ENCODE results near the gene SPDYE6.
"Not testable (repeated sequence)": the region's sequence is repeated elsewhere in the genome, so short reads cannot be mapped to it uniquely, and the experiment has no call there.

Gene SPDYE6, protein sequence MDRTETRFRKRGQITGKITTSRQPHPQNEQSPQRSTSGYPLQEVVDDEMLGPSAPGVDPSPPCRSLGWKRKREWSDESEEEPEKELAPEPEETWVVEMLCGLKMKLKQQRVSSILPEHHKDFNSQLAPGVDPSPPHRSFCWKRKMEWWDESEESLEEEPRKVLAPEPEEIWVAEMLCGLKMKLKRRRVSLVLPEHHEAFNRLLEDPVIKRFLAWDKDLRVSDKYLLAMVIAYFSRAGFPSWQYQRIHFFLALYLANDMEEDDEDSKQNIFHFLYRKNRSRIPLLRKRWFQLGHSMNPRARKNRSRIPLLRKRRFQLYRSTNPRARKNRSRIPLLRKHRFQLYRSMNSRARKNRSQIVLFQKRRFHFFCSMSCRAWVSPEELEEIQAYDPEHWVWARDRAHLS

GRCh38 chr7:102356344-102356743 is at the start of gene SPDYE6:
SPDYE6 (minus strand) TSS chr7:102356444; CDS start chr7:102356023, 421 bp downstream.
- in situ Hi-C loops (cut with MboI; ENCODE audit: low sequenced_read_pairs): not testable (repeated sequence)

DNA sequence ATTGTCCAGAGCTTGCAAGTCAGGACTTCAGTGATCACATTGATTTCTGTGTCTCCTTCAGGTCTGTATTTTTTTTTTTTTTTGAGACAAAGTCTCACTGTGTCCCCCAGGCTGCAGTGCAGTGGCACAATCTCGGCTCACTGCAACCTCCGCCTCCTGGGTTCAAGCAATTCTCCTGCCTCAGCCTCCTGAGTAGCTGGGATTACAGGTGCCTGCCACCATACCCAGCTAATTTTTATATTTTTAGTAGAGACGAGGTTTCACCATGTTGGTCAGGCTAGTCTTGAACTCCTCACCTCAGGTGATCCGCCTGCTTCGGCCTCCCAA is 48.6 kb upstream of the SPDYE6 start:
- in situ Hi-C loops (cut with MboI; ENCODE audit: low sequenced_read_pairs): not testable (repeated sequence)

DNA sequence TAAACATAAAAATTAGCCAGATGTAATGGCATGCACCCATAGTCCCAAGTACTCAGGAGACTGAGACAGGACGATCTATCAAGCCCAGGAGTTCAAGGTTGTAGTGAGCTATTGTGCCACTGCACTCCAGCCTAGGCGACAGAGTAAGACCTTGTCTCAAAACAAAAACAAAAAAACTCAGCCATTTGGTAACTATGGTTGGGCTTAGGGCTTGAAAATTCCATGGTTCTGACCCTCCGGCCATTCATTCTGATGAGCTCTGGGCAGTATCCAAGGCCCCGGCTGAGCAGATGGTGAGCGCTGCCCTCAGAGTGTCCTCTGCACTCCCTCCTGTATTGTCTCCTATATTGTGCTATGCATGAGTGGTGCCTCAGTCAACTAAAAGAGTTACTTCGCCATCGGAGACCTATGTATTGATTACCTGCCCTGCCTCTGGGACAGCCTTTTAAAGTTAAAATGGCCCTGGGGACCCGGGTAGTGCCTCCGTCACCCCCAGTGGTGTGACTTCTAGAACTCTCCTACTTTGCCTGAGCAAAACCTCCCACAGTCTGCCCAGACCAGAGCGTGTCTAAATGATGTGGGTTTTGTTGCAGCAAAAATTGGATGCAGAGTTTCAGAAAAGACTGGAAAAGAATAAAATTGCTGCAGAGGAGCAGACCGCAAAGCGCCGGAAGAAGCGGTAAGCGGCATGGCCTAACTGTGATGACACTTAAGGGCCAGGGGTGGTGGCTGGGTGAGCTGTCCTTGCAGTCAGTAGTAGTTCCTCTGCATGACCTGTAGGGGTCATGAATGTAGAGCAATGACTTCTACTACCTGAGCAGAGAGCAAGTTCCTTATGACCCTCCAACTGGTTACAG is 48.0 kb upstream of the SPDYE6 start:
- in situ Hi-C loops (cut with MboI; ENCODE audit: low sequenced_read_pairs): no loop called here

GRCh38 chr7:102403563-102403962 is 47.3 kb upstream of the SPDYE6 start:
- in situ Hi-C loops (cut with MboI; ENCODE audit: low sequenced_read_pairs): no loop called here

DNA sequence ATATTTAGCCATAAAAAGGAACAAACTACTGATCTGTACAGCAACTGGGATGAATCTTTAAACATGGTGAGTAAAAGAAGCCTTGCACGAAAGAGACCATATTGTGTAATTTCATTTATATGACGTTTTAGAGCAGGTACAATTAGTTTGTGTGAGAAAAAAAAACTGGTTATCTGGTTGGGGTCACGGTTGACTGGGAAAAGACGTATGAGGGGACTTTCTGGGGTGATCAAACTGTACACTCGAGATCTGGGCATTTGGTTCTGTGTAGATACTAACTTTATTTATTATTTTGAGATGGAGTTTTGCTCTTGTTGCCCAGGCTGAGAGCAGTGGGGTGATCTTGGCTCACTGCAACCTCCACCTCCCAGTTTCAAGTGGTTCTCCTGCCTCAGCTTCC is 44.1 kb upstream of the SPDYE6 start:
- in situ Hi-C loops (cut with MboI; ENCODE audit: low sequenced_read_pairs): no loop called here

GRCh38 chr7:102398543-102398942 is 42.3 kb upstream of the SPDYE6 start:
- in situ Hi-C loops (cut with MboI; ENCODE audit: low sequenced_read_pairs): no loop called here

DNA sequence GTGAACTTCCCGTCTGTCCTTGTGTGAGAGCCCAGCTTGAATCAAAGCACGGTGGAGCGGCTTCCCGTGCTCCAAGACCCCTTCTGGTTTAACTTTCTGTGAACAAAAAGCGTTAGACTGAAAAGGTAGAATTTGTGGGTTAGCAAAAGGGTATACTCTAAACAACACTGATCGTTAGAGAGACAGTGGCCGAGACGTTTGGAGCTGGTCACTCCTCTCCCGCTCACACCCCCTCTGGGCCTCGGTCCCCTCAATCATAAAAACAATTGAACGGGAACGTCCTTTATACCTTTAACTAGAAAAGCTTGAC is 40.4 kb upstream of the SPDYE6 start:
- in situ Hi-C loops (cut with MboI; ENCODE audit: low sequenced_read_pairs): no loop called here

GRCh38 chr7:102395873-102396709 is 39.8 kb upstream of the SPDYE6 start, which contains the start of gene PRKRIP1:
PRKRIP1 (plus strand) TSS chr7:102396363; CDS start chr7:102396412, 49 bp downstream.
- in situ Hi-C loops (cut with MboI; ENCODE audit: low sequenced_read_pairs): no loop called here

DNA sequence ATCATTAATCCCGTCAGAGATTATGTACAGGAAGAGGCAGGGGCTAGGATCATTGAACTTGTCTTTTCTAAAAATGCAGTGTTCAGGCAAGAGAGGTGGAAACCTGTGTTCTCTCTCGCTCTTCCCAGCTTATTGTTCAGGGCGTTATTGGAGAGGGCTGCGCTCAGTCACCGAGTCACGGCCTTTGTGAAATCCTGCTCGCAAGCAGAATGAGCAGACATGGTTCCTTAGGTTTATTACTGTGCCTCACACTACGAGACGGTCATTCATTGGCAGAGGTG is 39.3 kb upstream of the SPDYE6 start:
- in situ Hi-C loops (cut with MboI; ENCODE audit: low sequenced_read_pairs): no loop called here

DNA sequence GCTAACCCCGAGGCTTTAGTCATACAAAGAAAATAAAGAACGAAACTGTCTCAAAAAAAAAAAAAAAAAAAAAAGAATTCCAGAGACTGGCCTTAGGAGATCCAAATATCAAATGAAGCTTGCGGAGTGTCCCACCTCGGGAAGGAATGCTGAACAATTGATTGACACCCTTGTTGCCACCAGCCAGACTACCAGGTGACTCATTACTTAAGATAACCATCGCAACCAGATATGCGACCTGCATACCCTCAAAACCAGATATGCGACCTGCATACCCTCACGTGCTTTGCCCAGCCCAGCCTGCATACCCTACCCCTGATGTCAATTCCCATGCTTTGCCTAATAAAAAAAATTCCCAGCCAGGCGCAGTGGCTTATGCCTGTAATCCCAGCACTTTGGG is 37.2 kb upstream of the SPDYE6 start:
- in situ Hi-C loops (cut with MboI; ENCODE audit: low sequenced_read_pairs): loop anchor here (5.0 kb wide), 1 partner anchor 111 kb away; no protein-coding TSS in a partner anchor

- in situ Hi-C loops (cut with MboI; ENCODE audit: low sequenced_read_pairs): loop anchor here (5.0 kb wide), 1 partner anchor 110 kb away; no protein-coding TSS in a partner anchor
Observed at GRCh38 chr7:102392330-102392729, 36.1 kb upstream of the SPDYE6 start.

DNA sequence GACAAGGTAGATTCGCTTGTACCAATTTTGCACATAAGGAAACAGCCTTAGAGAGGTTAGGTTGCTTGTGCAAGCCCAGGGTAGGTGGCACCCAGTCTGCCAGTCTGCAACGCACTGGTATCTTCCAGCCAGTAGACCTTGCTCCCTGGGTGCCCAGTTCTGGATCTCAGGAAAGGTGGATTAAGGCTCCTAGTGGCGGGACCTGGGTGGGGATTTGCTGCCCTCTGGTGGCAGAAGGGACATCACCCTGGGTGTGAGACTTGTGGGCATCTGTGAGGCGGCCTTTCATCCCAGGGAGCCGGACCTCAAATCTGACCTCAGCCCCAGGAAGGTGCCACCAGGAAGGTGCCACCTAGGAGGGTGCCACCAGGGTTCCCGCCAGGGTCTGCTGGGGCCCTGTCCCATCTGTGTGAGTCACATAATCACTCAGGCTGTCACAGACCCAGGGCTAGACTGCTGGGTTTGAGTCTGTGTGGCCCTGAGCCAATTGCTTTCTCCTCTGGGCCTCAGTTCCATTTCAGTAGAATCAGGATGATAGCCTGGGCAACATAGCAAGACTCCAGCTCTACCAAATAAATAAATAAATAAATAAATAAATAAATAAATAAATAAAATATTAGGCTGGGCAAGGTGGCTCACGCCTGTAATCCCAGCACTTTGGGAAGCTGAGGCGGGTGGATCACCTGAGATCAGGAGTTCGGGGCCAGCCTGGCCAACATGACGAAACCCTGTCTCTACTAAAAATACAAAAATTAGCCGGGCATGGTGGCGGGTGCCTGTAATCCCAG is 34.6 kb upstream of the SPDYE6 start:
- in situ Hi-C loops (cut with MboI; ENCODE audit: low sequenced_read_pairs): loop anchor here (5.0 kb wide), 1 partner anchor 109 kb away; no protein-coding TSS in a partner anchor

GRCh38 chr7:102389810-102390209 is 33.6 kb upstream of the SPDYE6 start:
- in situ Hi-C loops (cut with MboI; ENCODE audit: low sequenced_read_pairs): loop anchor here (5.0 to 10.0 kb wide), 2 partner anchors 108 to 845 kb away; no protein-coding TSS in a partner anchor

- in situ Hi-C loops (cut with MboI; ENCODE audit: low sequenced_read_pairs): loop anchor here (10.0 kb wide), 1 partner anchor 842 kb away; no protein-coding TSS in a partner anchor
Observed at GRCh38 chr7:102387064-102387463, 30.8 kb upstream of the SPDYE6 start.

DNA sequence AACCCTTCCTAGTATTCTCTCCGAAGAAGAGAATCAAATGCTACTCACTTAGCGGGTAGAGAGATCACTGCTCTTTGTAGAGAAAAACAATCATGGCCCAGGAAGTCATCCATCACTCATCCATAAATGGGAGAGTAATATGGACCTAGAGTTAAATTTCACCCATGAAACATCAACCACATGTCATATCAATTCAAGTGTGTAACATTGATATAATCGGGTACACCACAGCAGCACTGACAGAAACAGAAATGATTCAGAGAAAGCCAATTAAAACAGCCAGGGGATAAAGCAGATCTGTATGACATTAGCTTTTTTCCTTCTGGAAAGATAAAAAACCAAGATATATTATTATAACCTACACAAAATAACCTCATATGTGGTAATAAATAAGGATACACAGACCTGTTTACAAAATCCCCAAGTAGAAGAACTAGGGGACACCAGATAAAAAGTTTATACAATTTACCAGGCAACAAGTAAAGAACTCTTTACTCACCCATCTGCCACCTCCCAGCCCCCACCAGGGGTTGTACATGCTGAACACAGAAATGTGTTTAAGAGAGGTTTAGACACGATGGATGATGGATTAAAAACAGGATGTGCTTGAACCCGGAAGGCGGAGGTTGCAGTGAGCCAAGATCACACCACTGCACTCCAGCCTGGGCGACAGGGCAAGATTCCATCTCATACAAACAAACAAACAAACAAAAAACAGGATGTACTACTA is 25.6 kb upstream of the SPDYE6 start:
- in situ Hi-C loops (cut with MboI; ENCODE audit: low sequenced_read_pairs): loop anchor here (10.0 kb wide), 1 partner anchor 837 kb away; no protein-coding TSS in a partner anchor

DNA sequence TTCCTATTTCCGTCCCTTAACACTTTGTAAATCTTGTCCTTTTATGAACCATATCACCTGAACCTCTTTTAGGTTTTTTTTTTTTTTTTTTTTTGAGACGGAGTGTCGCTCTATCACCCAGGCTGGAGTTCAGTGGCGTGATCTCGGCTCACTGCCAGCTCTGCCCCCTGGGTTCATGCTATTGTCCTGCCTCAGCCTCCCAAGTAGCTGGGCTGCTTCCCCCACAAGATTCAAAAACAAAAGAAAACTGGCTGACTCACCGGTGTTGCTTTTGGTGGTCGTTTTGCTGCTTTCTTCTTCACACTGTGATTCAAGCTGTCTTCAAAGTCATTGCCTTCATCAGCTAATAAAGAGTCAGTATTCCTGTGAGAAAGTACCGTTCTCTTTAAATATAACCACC is 24.6 kb upstream of the SPDYE6 start:
- in situ Hi-C loops (cut with MboI; ENCODE audit: low sequenced_read_pairs): loop anchor here (10.0 kb wide), 1 partner anchor 836 kb away; no protein-coding TSS in a partner anchor

DNA sequence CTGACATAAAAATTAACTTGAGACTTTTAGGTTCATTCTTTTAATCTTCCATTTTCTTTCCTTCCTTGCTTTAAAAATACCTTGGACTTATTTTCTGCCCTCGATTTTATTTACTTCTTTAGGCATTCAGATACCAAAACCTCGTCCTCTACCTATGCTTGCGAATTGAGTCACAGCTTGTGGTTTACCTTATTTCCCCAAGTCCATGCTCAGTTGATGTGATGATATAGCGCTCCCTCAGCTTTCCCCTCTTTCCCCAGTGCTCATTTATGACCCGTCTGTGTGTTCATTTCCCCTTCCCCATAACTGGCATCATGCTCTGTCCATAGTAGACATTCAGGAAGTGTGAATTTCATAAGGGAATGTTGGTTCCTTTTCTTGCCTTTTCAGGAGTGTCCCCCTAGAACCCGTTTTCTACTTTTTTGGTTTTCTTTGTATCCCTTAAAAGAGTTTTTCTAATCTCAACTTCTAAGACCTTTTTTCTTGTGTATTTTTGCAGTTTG is 20.8 kb upstream of the SPDYE6 start:
- in situ Hi-C loops (cut with MboI; ENCODE audit: low sequenced_read_pairs): no loop called here

DNA sequence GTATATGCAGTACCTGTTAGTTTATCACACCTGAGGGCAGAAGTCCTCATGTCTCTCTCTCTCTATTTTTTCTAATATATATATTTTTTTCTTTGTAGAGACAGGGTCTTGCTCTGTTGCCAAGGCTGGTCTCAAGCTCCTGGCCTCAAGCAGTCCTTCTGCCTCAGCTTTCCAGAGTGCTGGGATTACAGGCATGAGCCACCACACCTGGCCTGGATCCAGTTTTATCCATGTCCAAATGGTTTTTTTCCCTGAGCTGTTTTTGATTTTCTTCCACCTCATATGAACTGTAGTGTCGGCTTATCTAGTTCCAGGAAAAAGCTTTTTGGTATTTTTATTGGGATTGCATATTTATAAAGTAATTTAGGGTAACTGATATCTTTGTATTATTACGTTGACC is 16.6 kb upstream of the SPDYE6 start:
- in situ Hi-C loops (cut with MboI; ENCODE audit: low sequenced_read_pairs): not testable (repeated sequence)

- in situ Hi-C loops (cut with MboI; ENCODE audit: low sequenced_read_pairs): not testable (repeated sequence)
Observed at GRCh38 chr7:102370038-102370437, 13.8 kb upstream of the SPDYE6 start.
